HG02884 (cell line): ENCODE data around the gene MPDZ.

Source experiments
- ATAC-seq: cut with Tn5 transposase; IDR thresholded peaks from one replicate; pipeline ENCODE4 v1.9.1; 2021; ENCODE audit warnings: mild to moderate bottlenecking, moderate library complexity; ENCODE audit not compliant: unreplicated experiment

The MPDZ gene

GRCh38 chr9:13189362-13189761 is 90.1 kb downstream of the MPDZ start:
- no peak for ATAC-seq

GRCh38 chr9:13186774-13187173 is 92.7 kb downstream of the MPDZ start:
- ATAC-seq: no peak

GRCh38 chr9:13186091-13186490 is 93.4 kb downstream of the MPDZ start:
- no peak for ATAC-seq

GRCh38 chr9:13181652-13182051 is 97.8 kb downstream of the MPDZ start:
- no peak for ATAC-seq

GRCh38 chr9:13179257-13179656 is 100.2 kb downstream of the MPDZ start:
- ATAC-seq: no peak

GRCh38 chr9:13175732-13176131 is 103.8 kb downstream of the MPDZ start:
- ATAC-seq: no peak

- ATAC-seq: no peak
These were observed 104.4 kb downstream of the MPDZ start for GRCh38 chr9:13174906-13175639.

- no peak for ATAC-seq
These were observed 105.9 kb downstream of the MPDZ start for GRCh38 chr9:13173553-13173952.

GRCh38 chr9:13171261-13171660 is 108.2 kb downstream of the MPDZ start:
- ATAC-seq: no peak

GRCh38 chr9:13166996-13167395 is 112.5 kb downstream of the MPDZ start:
- ATAC-seq: no peak

GRCh38 chr9:13165956-13166355 is 113.5 kb downstream of the MPDZ start:
- no peak for ATAC-seq

- no peak for ATAC-seq
These were observed 114.1 kb downstream of the MPDZ start for GRCh38 chr9:13165236-13165945.

GRCh38 chr9:13163946-13164345 is 115.5 kb downstream of the MPDZ start:
- ATAC-seq: no peak

GRCh38 chr9:13163287-13163686 is 116.2 kb downstream of the MPDZ start:
- no peak for ATAC-seq

- ATAC-seq: no peak
These were observed 119.4 kb downstream of the MPDZ start for GRCh38 chr9:13160051-13160450.

- ATAC-seq: no peak
These were observed 120.5 kb downstream of the MPDZ start for GRCh38 chr9:13158986-13159385.

- ATAC-seq: no peak
These were observed 128.0 kb downstream of the MPDZ start for GRCh38 chr9:13151489-13151888.

- no peak for ATAC-seq
These were observed 130.0 kb downstream of the MPDZ start for GRCh38 chr9:13149454-13149853.

GRCh38 chr9:13146840-13147239 is 132.7 kb downstream of the MPDZ start:
- ATAC-seq: no peak

- ATAC-seq: no peak
These were observed 134.2 kb downstream of the MPDZ start for GRCh38 chr9:13145340-13145739.

GRCh38 chr9:13144166-13144775 is 135.2 kb downstream of the MPDZ start:
- no peak for ATAC-seq

GRCh38 chr9:13143281-13143680 is 136.2 kb downstream of the MPDZ start:
- ATAC-seq: no peak
